Measurements from ENCODE around the gene DOLPP1. TPM values are rescaled to one million over a fixed set of nuclear protein-coding genes. Genes with fewer than 3 reads are reported as not detected.

DOLPP1 gene
- total RNA-seq, 1 donor from 2014 or later = 44.2 TPM

- H3K4me1 Mint-ChIP-seq (ENCODE audit: low read depth, unreplicated experiment) = peaks cover 8% of the 10 kb centered on the region
- peaks cover 5% of the 10 kb centered on the region for H3K9me3 Mint-ChIP-seq (ENCODE audit: unreplicated experiment)
- TF ChIP-seq CTCF (IDR thresholded peaks at IDR 0.05; ENCODE audit: partially characterized antibody, unreplicated experiment) = no peak
- H3K36me3 Mint-ChIP-seq (ENCODE audit: unreplicated experiment) = no peaks in the 10 kb centered on the region
- H3K27ac Mint-ChIP-seq (ENCODE audit: unreplicated experiment) = no peak overlapping the region
- peaks cover 12% of the 10 kb centered on the region for H3K27me3 Mint-ChIP-seq (ENCODE audit: unreplicated experiment)
- H3K4me3 Mint-ChIP-seq (ENCODE audit: unreplicated experiment) = no peak overlapping the region
- no peak for DNase-seq
Observed at GRCh38 chr9:129108083-129108804, 27.3 kb downstream of the DOLPP1 start.

GRCh38 chr9:129108805-129109536, 28.1 kb downstream of the DOLPP1 start:
- H3K27ac Mint-ChIP-seq (ENCODE audit: unreplicated experiment) = peak overlapping the region; percentile 94
- H3K9me3 Mint-ChIP-seq (ENCODE audit: unreplicated experiment) = peaks cover 5% of the 10 kb centered on the region
- H3K27me3 Mint-ChIP-seq (ENCODE audit: unreplicated experiment) = peaks cover 12% of the 10 kb centered on the region
- no peak for DNase-seq
- H3K4me1 Mint-ChIP-seq (ENCODE audit: low read depth, unreplicated experiment) = peaks cover 8% of the 10 kb centered on the region
- TF ChIP-seq CTCF (IDR thresholded peaks at IDR 0.05; ENCODE audit: partially characterized antibody, unreplicated experiment) = no peak
- peak overlapping the region; percentile 83 for H3K4me3 Mint-ChIP-seq (ENCODE audit: unreplicated experiment)
- no peaks in the 10 kb centered on the region for H3K36me3 Mint-ChIP-seq (ENCODE audit: unreplicated experiment)

- peak overlapping the region; percentile 94 for H3K27ac Mint-ChIP-seq (ENCODE audit: unreplicated experiment)
- peak overlapping the region; percentile 83 for H3K4me3 Mint-ChIP-seq (ENCODE audit: unreplicated experiment)
- H3K36me3 Mint-ChIP-seq (ENCODE audit: unreplicated experiment) = no peaks in the 10 kb centered on the region
- peaks cover 9% of the 10 kb centered on the region for H3K4me1 Mint-ChIP-seq (ENCODE audit: low read depth, unreplicated experiment)
- peaks cover 12% of the 10 kb centered on the region for H3K27me3 Mint-ChIP-seq (ENCODE audit: unreplicated experiment)
- DNase-seq = peak; percentile 73
- peak; percentile 32 for TF ChIP-seq CTCF (IDR thresholded peaks at IDR 0.05; ENCODE audit: partially characterized antibody, unreplicated experiment)
- H3K9me3 Mint-ChIP-seq (ENCODE audit: unreplicated experiment) = peaks cover 5% of the 10 kb centered on the region
Observed at GRCh38 chr9:129109537-129109903, 28.6 kb downstream of the DOLPP1 start.

GRCh38 chr9:129109952-129110739, 29.2 kb downstream of the DOLPP1 start:
- H3K27ac Mint-ChIP-seq (ENCODE audit: unreplicated experiment) = peak overlapping the region; percentile 94
- peaks cover 5% of the 10 kb centered on the region for H3K9me3 Mint-ChIP-seq (ENCODE audit: unreplicated experiment)
- H3K4me1 Mint-ChIP-seq (ENCODE audit: low read depth, unreplicated experiment) = peaks cover 13% of the 10 kb centered on the region

More at GRCh38 chr9:129109952-129110739, 29.2 kb downstream of the DOLPP1 start:
- H3K36me3 Mint-ChIP-seq (ENCODE audit: unreplicated experiment) = no peaks in the 10 kb centered on the region
- DNase-seq = peak; percentile 73
- TF ChIP-seq CTCF (IDR thresholded peaks at IDR 0.05; ENCODE audit: partially characterized antibody, unreplicated experiment) = peak; percentile 23
- peaks cover 12% of the 10 kb centered on the region for H3K27me3 Mint-ChIP-seq (ENCODE audit: unreplicated experiment)
- peak overlapping the region; percentile 83 for H3K4me3 Mint-ChIP-seq (ENCODE audit: unreplicated experiment)

Data from glutamatergic neuron (in vitro differentiated cells).